Karpas-422 (cell line): Measurements from ENCODE around the gene ABCA10. TPM values are rescaled to one million over a fixed set of nuclear protein-coding genes. Genes with fewer than 3 reads are reported as not detected.
"Not testable (repeated sequence)": the region's sequence is repeated elsewhere in the genome, so short reads cannot be mapped to it uniquely, and the experiment has no call there.

Experiments
- DNase-seq: peaks from one replicate; pipeline ENCODE4 v3.0.0-alpha.2; 2015
- H2AFZ ChIP-seq: fragments of 200-600 bp; sonication (generic); 2 replicates; pipeline ENCODE4 v1.6.1; 2014; ENCODE audit warnings: antibody characterized with exemption, low read length, mixed read lengths
- H3K27ac ChIP-seq: fragments of 200-600 bp; sonication (generic); 2 replicates; pipeline ENCODE4 v1.5.1; 2014; ENCODE audit warnings: mild to moderate bottlenecking, low read length, moderate library complexity
- H3K27me3 ChIP-seq: fragments of 200-600 bp; sonication (generic); 2 replicates; pipeline ENCODE4 v1.6.1; 2014; ENCODE audit warnings: low read length, mixed read lengths
- H3K36me3 ChIP-seq: fragments of 200-600 bp; sonication (generic); 2 replicates; pipeline ENCODE4 v1.6.1; 2014; ENCODE audit warnings: low read length, mixed read lengths; ENCODE audit not compliant: insufficient read depth
- H3K4me1 ChIP-seq: fragments of 200-600 bp; sonication (generic); 2 replicates; pipeline ENCODE4 v1.6.1; 2014; ENCODE audit warnings: mild to moderate bottlenecking, low read length, mixed read lengths
- H3K4me2 ChIP-seq: fragments of 200-600 bp; sonication (generic); 2 replicates; pipeline ENCODE4 v1.6.1; 2014; ENCODE audit warnings: low read length, low read depth, mild to moderate bottlenecking; ENCODE audit not compliant: poor library complexity, severe bottlenecking
- H3K4me3 ChIP-seq: fragments of 200-600 bp; sonication (generic); 2 replicates; pipeline ENCODE4 v1.5.1; 2014; ENCODE audit warnings: mild to moderate bottlenecking, antibody characterized with exemption, low read length, mixed read lengths
- H3K79me2 ChIP-seq: fragments of 200-600 bp; sonication (generic); 2 replicates; pipeline ENCODE4 v1.6.1; 2014; ENCODE audit warnings: mild to moderate bottlenecking, low read length, mixed read lengths
- H3K9ac ChIP-seq: fragments of 200-600 bp; sonication (generic); 2 replicates; pipeline ENCODE4 v1.6.0; 2014; ENCODE audit warnings: low read length
- H3K9me2 ChIP-seq: fragments of 200-600 bp; sonication (generic), shearing (Covaris generic); replicated peaks from 2 replicates; pipeline ENCODE4 v1.6.0; 2014; ENCODE audit warnings: mild to moderate bottlenecking, low read length, moderate library complexity; ENCODE audit not compliant: insufficient read depth
- H3K9me3 ChIP-seq: fragments of 300-700, 200-600 bp; sonication (generic); 2 replicates; pipeline ENCODE4 v1.6.1; 2014; ENCODE audit warnings: low read length, mixed read lengths
- H4K20me1 ChIP-seq: fragments of 200-600 bp; sonication (generic); 2 replicates; pipeline ENCODE4 v1.6.1; 2014; ENCODE audit warnings: mild to moderate bottlenecking, antibody characterized with exemption, low read length, low read depth; ENCODE audit not compliant: insufficient read depth
- total RNA-seq: library from RNA; depleted of rRNA; stranded (reverse); fragments of >200 nt; shearing (Covaris generic); gene quantifications from 2 replicates; pipeline ENCODE4 v1.2.3, GENCODE V29; 2014; ENCODE audit warnings: low replicate concordance; rRNA removed

Gene ABCA10, protein sequence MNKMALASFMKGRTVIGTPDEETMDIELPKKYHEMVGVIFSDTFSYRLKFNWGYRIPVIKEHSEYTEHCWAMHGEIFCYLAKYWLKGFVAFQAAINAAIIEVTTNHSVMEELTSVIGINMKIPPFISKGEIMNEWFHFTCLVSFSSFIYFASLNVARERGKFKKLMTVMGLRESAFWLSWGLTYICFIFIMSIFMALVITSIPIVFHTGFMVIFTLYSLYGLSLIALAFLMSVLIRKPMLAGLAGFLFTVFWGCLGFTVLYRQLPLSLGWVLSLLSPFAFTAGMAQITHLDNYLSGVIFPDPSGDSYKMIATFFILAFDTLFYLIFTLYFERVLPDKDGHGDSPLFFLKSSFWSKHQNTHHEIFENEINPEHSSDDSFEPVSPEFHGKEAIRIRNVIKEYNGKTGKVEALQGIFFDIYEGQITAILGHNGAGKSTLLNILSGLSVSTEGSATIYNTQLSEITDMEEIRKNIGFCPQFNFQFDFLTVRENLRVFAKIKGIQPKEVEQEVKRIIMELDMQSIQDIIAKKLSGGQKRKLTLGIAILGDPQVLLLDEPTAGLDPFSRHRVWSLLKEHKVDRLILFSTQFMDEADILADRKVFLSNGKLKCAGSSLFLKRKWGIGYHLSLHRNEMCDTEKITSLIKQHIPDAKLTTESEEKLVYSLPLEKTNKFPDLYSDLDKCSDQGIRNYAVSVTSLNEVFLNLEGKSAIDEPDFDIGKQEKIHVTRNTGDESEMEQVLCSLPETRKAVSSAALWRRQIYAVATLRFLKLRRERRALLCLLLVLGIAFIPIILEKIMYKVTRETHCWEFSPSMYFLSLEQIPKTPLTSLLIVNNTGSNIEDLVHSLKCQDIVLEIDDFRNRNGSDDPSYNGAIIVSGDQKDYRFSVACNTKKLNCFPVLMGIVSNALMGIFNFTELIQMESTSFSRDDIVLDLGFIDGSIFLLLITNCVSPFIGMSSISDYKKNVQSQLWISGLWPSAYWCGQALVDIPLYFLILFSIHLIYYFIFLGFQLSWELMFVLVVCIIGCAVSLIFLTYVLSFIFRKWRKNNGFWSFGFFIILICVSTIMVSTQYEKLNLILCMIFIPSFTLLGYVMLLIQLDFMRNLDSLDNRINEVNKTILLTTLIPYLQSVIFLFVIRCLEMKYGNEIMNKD (N-terminal part only)
- total RNA-seq, result 0.87 and 2.2 TPM in 2 replicates

DNA sequence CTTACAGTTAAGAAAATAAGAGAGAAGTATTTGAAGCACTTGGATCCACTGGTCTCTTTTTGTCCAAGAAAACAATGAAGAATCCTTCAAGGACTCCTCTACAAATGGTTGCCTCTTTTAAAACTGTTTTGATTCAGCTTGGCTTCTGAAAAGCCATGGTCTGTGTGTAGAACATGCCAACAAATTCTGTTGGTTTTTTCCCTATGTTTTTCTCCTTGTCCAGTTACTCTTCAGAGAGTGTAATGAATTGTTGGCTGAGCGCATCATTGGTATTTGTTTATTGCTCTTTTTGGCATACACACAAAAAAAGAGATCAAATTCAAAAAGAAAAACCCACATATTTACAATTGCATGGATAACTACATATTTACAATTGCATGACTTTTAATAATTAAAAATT is at the start of gene ABCA10:
ABCA10 (minus strand) TSS at position 249 of the 400 bp plus-strand sequence. CDS start 3,466 bp downstream, outside the sequence.
- no peaks in the 10 kb centered on the region for H3K27me3 ChIP-seq
- H3K36me3 ChIP-seq, result no peaks in the 10 kb centered on the region
- no peaks in the 10 kb centered on the region for H3K79me2 ChIP-seq
- no peak within 1 kb of the TSS for H2AFZ ChIP-seq
- no peak within 1 kb of the TSS for H3K27ac ChIP-seq
- no peak for DNase-seq
- no peaks in the 10 kb centered on the region for H3K9me3 ChIP-seq
- no peaks in the 10 kb centered on the region for H3K9me2 ChIP-seq
- H3K4me2 ChIP-seq, result no peak within 1 kb of the TSS
- no peaks in the 10 kb centered on the region for H4K20me1 ChIP-seq
- H3K9ac ChIP-seq, result no peak within 1 kb of the TSS
- H3K4me1 ChIP-seq, result peaks cover 8% of the 10 kb centered on the region
- no peak within 1 kb of the TSS for H3K4me3 ChIP-seq

DNA sequence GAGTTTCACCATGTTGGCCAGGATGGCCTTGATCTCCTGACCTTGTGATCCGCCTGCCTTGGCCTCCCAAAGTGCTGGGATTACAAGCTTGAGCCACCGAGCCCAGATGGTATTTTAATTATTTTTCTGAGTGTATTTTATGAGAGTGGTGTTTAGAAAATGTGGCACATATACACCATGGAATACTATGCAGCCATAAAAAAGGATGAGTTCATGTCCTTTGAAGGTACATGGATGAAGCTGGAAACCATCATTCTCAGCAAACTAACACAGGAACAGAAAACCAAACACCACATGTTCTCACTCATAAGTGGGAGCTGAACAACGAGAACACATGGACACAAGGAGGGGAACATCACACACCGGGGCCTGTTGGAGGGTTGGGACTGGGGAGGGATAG is 47.7 kb upstream of the ABCA10 start:
- H3K4me3 ChIP-seq, H3K9ac ChIP-seq, H3K27me3 ChIP-seq, H4K20me1 ChIP-seq, H3K4me2 ChIP-seq, H3K9me3 ChIP-seq, DNase-seq, H2AFZ ChIP-seq, H3K4me1 ChIP-seq, H3K9me2 ChIP-seq, H3K36me3 ChIP-seq, H3K79me2 ChIP-seq, H3K27ac ChIP-seq: not testable (repeated sequence)

DNA sequence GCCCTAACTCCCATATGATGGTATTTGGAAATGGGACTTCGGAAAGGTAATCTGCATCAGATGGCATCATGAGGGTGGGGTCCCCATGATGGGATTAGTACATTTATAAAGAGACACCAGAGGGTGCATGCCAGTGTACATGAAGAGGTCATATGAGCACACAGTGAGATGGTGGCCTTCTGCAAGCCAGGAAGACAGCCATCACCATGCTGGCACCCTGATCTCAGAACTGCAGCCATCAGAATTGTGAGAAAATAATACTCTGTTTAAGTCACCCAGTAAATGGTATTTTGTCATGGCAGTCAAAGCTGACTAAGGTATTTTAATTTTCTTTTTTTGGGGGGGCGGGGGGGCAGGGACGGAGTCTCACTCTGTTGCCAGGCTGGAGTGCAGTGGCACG is 47.1 kb upstream of the ABCA10 start:
- Histone ChIP-seq H2AFZ (no peak overlapping the region), H3K4me2 (no peak overlapping the region), H3K36me3 (no peaks in the 10 kb centered on the region), H3K79me2 (no peaks in the 10 kb centered on the region), H3K4me3 (no peak overlapping the region), H3K9ac (no peak overlapping the region), H3K27ac (no peak overlapping the region), H3K9me2 (no peaks in the 10 kb centered on the region), H3K9me3 (no peaks in the 10 kb centered on the region), H3K27me3 (no peaks in the 10 kb centered on the region), H4K20me1 (no peaks in the 10 kb centered on the region), H3K4me1 (no peaks in the 10 kb centered on the region)
- no peak for DNase-seq

DNA sequence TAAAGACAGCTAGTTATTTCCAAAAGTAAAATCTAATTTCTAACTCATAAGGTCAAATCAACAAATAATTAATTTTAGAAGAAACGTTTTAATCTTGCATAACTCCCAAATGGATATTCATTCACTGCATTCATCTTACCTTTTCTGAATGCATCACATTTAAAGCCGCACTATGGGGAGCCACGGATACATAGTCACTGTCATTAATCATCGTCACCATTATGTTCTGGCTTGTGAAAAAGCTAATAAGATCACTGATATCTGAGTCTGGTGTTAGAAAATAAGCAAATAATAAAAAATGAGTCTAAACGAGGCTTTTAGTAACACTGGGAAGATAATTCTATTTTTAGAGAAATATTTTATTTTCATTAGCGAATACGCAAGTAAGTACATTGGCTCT is 42.4 kb upstream of the ABCA10 start:
- no peaks in the 10 kb centered on the region for H3K27me3 ChIP-seq
- no peak for DNase-seq

DNA sequence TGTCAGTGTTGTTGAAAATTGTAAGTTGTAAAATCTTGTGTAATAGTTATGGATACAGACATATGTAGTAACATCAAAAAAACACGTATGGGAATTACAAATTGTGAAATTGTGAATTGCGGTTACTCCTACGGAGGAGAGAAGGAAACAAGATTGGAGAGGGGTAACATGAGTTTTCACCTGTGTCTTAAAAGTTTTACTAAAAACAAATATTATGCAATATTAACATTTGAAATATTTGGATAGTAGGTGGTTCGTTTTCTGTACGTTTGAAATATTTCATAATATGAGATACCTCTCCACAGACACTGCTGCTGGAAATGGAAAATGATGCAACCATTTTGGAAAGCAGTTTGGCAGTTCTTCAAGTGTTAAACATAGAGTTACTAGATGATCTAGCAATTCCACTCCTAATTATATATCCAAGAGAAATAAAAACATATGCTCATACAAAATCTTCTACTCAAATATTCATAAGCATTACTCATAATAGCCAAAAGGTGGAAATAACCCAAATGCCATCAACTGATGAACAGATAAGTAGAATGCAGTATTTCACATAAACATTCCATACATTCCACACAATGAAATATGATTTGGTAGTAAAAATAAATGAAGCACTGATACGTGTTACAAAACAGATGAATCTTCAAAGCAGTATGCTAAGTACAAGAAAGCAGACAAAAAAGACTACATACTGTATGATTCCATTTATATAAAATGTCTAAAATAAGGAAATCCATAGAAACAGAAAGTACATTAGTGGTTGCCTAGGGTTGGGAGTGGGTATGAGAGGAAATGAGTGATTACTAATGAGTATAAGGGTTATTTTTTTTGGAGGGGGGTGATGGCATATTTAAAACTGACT is 40.7 kb upstream of the ABCA10 start:
- H3K27me3 ChIP-seq, result no peaks in the 10 kb centered on the region
- no peak overlapping the region for H2AFZ ChIP-seq
- H3K4me2 ChIP-seq, result no peak overlapping the region
- DNase-seq, result no peak
- no peak overlapping the region for H3K27ac ChIP-seq
- H3K9me3 ChIP-seq, result no peaks in the 10 kb centered on the region
- no peak overlapping the region for H3K9ac ChIP-seq
- no peaks in the 10 kb centered on the region for H3K36me3 ChIP-seq
- no peaks in the 10 kb centered on the region for H3K79me2 ChIP-seq
- H3K4me1 ChIP-seq, result no peaks in the 10 kb centered on the region
- no peaks in the 10 kb centered on the region for H4K20me1 ChIP-seq
- H3K9me2 ChIP-seq, result no peaks in the 10 kb centered on the region
- H3K4me3 ChIP-seq, result no peak overlapping the region

More for the DNA sequence above, 42.4 kb upstream of the ABCA10 start:
- Histone ChIP-seq H3K79me2 (no peaks in the 10 kb centered on the region), H3K9me3 (no peaks in the 10 kb centered on the region), H2AFZ (no peak overlapping the region), H4K20me1 (no peaks in the 10 kb centered on the region), H3K27ac (no peak overlapping the region), H3K9me2 (no peaks in the 10 kb centered on the region), H3K9ac (no peak overlapping the region), H3K4me3 (no peak overlapping the region), H3K4me1 (no peaks in the 10 kb centered on the region), H3K36me3 (no peaks in the 10 kb centered on the region), H3K4me2 (no peak overlapping the region)

DNA sequence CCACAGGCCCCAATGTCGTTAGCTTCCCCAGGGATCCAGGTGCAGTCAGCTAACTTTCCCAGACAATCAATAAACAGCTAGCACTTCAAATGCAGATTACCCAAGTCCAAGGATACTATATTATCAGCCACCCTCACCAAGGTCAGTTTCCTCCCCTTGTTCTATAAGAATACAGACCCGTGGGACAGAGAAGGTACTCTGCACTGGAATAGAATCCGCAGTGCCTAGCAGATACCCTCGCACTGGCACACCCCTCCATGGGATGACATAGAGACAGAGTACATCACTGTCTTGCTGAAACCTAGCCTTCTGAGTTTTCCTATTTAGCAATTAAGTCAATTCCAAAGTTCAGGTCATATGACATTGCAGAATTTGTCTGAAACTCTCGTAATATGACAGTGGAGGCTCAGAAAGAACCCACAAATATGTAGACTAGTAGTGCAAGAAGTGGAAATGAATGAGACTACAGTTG is 40.0 kb upstream of the ABCA10 start:
- Histone ChIP-seq H3K4me3 (no peak overlapping the region), H2AFZ (no peak overlapping the region), H3K9me3 (no peaks in the 10 kb centered on the region), H3K27me3 (no peaks in the 10 kb centered on the region), H4K20me1 (no peaks in the 10 kb centered on the region), H3K36me3 (no peaks in the 10 kb centered on the region), H3K9me2 (no peaks in the 10 kb centered on the region), H3K9ac (no peak overlapping the region), H3K4me1 (no peaks in the 10 kb centered on the region), H3K4me2 (no peak overlapping the region), H3K79me2 (no peaks in the 10 kb centered on the region), H3K27ac (no peak overlapping the region)
- no peak for DNase-seq

DNA sequence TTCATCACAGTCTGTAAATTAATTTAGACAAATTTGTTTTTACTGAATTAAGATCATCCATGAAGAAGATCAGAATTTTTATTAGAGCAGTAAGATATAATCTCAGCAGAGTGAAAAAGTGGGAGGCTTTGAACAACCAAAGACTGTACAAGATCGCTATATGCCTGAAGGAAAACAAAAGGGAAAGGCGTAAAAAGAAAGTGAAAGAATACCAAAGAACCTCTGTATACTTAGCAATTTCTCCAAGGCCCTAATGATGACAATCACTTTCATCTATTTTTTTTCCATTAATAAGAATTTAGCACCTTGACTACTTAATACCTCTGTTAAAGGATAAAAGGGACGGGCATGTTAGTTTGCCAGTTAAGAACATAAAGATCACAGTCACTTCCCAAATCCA is 38.6 kb upstream of the ABCA10 start:
- Histone ChIP-seq H3K27ac (no peak overlapping the region), H3K27me3 (no peaks in the 10 kb centered on the region), H2AFZ (no peak overlapping the region), H3K4me2 (no peak overlapping the region), H3K79me2 (no peaks in the 10 kb centered on the region), H3K4me1 (no peaks in the 10 kb centered on the region), H4K20me1 (no peaks in the 10 kb centered on the region), H3K36me3 (no peaks in the 10 kb centered on the region), H3K9ac (no peak overlapping the region), H3K9me3 (no peaks in the 10 kb centered on the region), H3K4me3 (no peak overlapping the region), H3K9me2 (no peaks in the 10 kb centered on the region)
- DNase-seq, result no peak
